Measurements from ENCODE around the gene NUDT13. TPM values are rescaled to one million over a fixed set of nuclear protein-coding genes. Genes with fewer than 3 reads are reported as not detected.

The NUDT13 gene
- total RNA-seq, 1 donor = 1.8 TPM

DNA sequence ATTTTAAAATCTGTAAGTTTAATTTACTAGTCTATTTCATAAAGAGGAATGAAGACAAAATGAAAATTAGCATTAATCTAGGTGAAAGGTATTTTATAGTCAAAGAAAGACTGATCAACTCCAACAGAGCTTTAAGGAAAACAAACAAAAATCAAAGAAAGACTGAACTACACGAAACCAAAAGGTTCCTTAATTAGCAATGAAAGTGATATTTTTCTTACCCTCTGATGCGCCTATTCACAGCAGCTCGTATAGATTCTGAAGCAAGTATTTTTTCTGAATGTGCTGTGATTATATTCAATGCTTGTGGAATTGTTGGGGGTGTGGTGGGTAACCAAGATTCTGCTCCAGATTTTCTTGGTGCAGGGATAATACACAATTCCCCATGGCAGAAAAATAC lies 45.8 kb downstream of the NUDT13 start:
- TF ChIP-seq, protein P1, sequence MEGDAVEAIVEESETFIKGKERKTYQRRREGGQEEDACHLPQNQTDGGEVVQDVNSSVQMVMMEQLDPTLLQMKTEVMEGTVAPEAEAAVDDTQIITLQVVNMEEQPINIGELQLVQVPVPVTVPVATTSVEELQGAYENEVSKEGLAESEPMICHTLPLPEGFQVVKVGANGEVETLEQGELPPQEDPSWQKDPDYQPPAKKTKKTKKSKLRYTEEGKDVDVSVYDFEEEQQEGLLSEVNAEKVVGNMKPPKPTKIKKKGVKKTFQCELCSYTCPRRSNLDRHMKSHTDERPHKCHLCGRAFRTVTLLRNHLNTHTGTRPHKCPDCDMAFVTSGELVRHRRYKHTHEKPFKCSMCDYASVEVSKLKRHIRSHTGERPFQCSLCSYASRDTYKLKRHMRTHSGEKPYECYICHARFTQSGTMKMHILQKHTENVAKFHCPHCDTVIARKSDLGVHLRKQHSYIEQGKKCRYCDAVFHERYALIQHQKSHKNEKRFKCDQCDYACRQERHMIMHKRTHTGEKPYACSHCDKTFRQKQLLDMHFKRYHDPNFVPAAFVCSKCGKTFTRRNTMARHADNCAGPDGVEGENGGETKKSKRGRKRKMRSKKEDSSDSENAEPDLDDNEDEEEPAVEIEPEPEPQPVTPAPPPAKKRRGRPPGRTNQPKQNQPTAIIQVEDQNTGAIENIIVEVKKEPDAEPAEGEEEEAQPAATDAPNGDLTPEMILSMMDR (IDR thresholded peaks at IDR 0.05; ENCODE audit: insufficient read depth, low read length) = no peak
- H3K4me3 ChIP-seq (ENCODE audit: low read depth, low read length) = no peak overlapping the region
- DNase-seq (ENCODE audit: low read depth) = no peak

DNA sequence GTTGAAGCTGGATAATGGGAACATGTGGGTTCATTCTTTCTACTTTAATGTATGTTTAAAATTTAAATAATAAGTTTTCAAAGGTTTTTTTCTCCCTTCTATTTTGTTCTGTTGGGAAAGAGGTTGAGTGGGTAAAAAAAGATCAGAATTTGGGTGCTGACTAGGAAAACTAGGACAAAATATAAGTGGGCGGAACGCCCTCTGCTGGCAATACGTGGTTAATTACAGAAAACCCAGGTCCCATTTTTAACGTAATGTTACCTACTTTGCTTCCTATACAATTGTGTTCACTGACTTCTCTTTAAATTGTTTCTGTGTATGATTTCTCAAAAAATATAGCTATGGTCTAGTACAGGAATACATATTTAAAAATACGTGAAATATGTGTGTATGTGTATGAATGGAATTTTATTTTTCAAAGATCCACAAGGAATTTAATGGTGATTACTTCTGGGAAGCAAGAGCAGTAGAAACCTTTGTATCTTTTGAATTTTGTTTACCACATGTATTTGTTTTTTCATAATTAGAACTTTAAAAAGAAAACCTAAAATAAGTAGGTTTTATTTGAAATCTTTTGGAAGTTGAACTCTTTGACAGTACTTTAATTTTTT lies 48.9 kb downstream of the NUDT13 start:
- DNase-seq (ENCODE audit: low read depth) = peak; percentile 71

GRCh38 chr10:73161079-73161478 lies 50.8 kb downstream of the NUDT13 start:
- no peak for DNase-seq (ENCODE audit: low read depth)
- TF ChIP-seq, protein P1 (IDR thresholded peaks at IDR 0.05; ENCODE audit: insufficient read depth, low read length) = no peak
- H3K4me3 ChIP-seq (ENCODE audit: low read depth, low read length) = no peak overlapping the region

More for the DNA sequence above, 48.9 kb downstream of the NUDT13 start:
- TF ChIP-seq, protein P1 (IDR thresholded peaks at IDR 0.05; ENCODE audit: insufficient read depth, low read length) = peak; percentile 68
- no peak overlapping the region for H3K4me3 ChIP-seq (ENCODE audit: low read depth, low read length)

- TF ChIP-seq, protein P1 (IDR thresholded peaks at IDR 0.05; ENCODE audit: insufficient read depth, low read length) = no peak
- no peak overlapping the region for H3K4me3 ChIP-seq (ENCODE audit: low read depth, low read length)
- no peak for DNase-seq (ENCODE audit: low read depth)
Measured at GRCh38 chr10:73161662-73162061, 51.4 kb downstream of the NUDT13 start.

DNA sequence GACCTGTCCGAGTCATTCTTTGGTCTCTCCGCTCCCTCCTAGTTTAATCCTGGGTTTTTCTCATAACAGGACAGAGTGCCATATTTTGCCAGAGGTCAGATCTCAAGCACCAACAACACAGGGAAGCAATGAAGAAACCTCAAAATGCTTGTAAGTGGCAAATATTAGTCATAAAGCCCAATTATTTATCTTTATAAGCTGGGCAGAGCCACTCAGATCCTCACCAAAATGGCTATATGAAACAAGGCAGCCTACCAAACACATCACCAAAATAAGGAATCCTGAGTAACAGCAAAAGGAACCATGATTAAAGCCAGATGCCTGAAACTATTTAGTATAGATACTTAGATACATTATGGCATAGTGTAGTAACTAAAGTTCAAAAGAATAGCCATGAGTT lies 52.8 kb downstream of the NUDT13 start:
- DNase-seq (ENCODE audit: low read depth) = peak; percentile 18
- TF ChIP-seq, protein P1 (IDR thresholded peaks at IDR 0.05; ENCODE audit: insufficient read depth, low read length) = no peak
- no peak overlapping the region for H3K4me3 ChIP-seq (ENCODE audit: low read depth, low read length)

DNA sequence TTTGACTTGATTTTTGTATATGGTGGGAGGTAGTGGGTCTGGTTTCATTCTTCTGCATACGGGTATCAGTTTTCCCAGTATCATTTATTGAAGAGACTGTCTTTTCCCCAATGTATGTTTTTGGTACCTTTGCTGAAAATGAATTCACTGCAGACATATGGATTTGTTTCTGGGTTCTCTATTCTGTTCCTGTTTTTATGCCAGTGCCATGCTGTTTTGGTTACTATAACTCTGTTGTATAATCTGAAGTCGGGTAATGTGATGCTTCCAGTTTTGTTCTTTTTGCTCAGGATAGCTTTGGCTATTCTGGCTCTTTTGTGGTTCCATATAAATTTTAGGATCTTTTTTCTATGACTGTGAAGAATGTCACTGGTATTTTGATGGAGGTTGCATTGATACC lies 56.7 kb downstream of the NUDT13 start:
- TF ChIP-seq, protein P1 (IDR thresholded peaks at IDR 0.05; ENCODE audit: insufficient read depth, low read length) = no peak
- H3K4me3 ChIP-seq (ENCODE audit: low read depth, low read length) = peak overlapping the region; percentile 71
- no peak for DNase-seq (ENCODE audit: low read depth)

DNA sequence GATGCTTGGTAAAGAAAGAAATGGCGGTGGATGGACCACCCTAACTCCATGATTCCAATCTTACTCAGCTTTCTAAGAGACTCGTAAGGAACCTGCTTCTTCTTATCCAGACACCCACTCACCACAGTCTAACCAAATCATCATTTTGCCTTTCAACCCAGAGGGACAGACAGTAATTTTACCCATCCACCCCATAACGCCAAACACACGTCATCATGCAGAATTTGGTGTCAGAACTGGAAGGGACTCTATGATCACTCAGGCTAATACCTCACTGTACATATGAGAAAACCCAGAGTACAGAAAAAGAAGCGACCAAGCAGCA lies 57.2 kb downstream of the NUDT13 start:
- peak overlapping the region; percentile 71 for H3K4me3 ChIP-seq (ENCODE audit: low read depth, low read length)
- DNase-seq (ENCODE audit: low read depth) = no peak
- TF ChIP-seq, protein P1 (IDR thresholded peaks at IDR 0.05; ENCODE audit: insufficient read depth, low read length) = no peak

All from fibroblast of the aortic adventitia (primary cell).